IPS-15b (cell line): ENCODE measurements around the gene GHR.
"Not testable (repeated sequence)": the region's sequence is repeated elsewhere in the genome, so short reads cannot be mapped to it uniquely, and the experiment has no call there.

ENCODE experiments used
- H3K27me3 ChIP-seq: one replicate; pipeline ENCODE4 v1.6.1; 2013; ENCODE audit warnings: low read length; ENCODE audit not compliant: control insufficient read depth, insufficient read depth
- H3K36me3 ChIP-seq: one replicate; pipeline ENCODE4 v1.6.1; 2013; ENCODE audit warnings: low read length; ENCODE audit not compliant: control insufficient read depth, insufficient read depth
- H3K4me1 ChIP-seq: one replicate; pipeline ENCODE4 v1.6.1; 2013; ENCODE audit warnings: mild to moderate bottlenecking, low read length; ENCODE audit not compliant: control insufficient read depth, insufficient read depth
- H3K4me3 ChIP-seq: one replicate; pipeline ENCODE4 v1.5.1; 2013; ENCODE audit warnings: low read depth, low read length
- H3K9ac ChIP-seq: one replicate; pipeline ENCODE4 v1.6.1; 2013; ENCODE audit warnings: low read depth, mild to moderate bottlenecking, low read length
- H3K9me3 ChIP-seq: one replicate; pipeline ENCODE4 v1.6.1; 2013; ENCODE audit warnings: mild to moderate bottlenecking, low read length; ENCODE audit not compliant: control insufficient read depth, insufficient read depth

GHR gene

GRCh38 chr5:42641336-42642005 is 218.2 kb downstream of the GHR start:
- no peak overlapping the region for H3K9ac ChIP-seq
- H3K4me1 ChIP-seq: no peaks in the 10 kb centered on the region
- H3K4me3 ChIP-seq: no peak overlapping the region
- no peaks in the 10 kb centered on the region for H3K27me3 ChIP-seq
- no peaks in the 10 kb centered on the region for H3K9me3 ChIP-seq
- no peaks in the 10 kb centered on the region for H3K36me3 ChIP-seq

DNA sequence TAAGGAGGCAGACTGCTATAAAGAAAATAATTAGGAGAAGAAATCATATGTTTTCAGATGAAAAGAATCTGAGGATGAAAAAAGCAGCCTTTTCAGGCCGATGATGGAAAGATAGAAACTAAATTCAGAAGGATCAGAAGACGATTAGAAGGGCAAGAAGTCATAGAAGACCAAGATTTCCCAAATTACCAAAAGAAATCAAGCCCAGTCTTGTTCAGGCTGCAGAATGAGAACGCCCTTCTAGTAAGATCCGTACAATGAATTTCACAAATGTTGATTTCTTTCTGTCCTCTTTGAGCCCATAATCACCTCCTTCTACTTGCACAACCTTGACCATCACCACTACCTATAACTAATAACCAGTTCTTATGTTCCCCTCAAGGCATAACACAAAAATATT is 218.8 kb downstream of the GHR start:
- no peaks in the 10 kb centered on the region for H3K9me3 ChIP-seq
- H3K4me1 ChIP-seq: no peaks in the 10 kb centered on the region
- H3K27me3 ChIP-seq: no peaks in the 10 kb centered on the region
- no peak overlapping the region for H3K9ac ChIP-seq
- H3K4me3 ChIP-seq: no peak overlapping the region
- no peaks in the 10 kb centered on the region for H3K36me3 ChIP-seq

DNA sequence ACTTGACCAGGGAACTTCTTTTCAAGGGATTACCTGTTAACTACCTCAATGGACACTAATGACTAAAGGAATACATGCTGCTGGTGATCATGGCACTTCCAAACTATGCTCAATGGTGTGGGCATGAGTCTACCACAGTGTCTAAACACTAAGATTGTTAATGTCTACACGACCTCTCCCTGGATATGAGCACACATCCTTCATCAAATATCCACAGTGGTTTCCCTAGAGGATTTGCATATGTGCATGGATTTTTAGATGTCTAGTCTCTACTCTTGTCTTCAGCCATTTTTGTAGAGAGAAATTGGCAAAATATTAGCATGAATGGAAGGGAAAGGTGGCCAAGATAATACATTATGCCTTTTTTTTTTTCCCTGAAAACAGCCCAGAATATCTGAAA is 220.1 kb downstream of the GHR start:
- Histone ChIP-seq H3K9ac (no peak overlapping the region), H3K36me3 (no peaks in the 10 kb centered on the region), H3K4me3 (no peak overlapping the region), H3K27me3 (no peaks in the 10 kb centered on the region), H3K4me1 (no peaks in the 10 kb centered on the region), H3K9me3 (no peaks in the 10 kb centered on the region)

GRCh38 chr5:42645138-42645537 is 221.9 kb downstream of the GHR start:
- no peak overlapping the region for H3K4me3 ChIP-seq
- H3K9ac ChIP-seq: no peak overlapping the region
- H3K4me1 ChIP-seq: no peaks in the 10 kb centered on the region
- H3K9me3 ChIP-seq: no peaks in the 10 kb centered on the region
- no peaks in the 10 kb centered on the region for H3K36me3 ChIP-seq
- H3K27me3 ChIP-seq: no peaks in the 10 kb centered on the region

DNA sequence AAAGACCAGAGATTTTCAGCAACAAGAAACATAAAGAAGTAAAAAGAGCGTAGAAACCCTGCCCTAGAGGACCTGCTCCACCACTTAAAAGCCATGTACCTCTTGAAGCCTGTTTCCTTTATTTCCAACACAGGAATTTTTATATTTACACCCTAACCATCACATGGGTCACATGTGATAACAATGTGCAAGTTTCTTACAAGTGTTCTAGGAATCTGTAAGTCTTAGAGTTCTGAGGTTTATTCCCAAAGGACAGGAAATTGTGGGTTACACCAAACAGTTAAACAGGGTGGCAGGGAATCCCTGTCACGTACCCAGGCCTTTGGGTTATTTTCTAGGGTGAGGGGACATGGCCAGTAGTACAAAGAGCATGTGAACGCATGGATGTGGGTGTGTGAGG is 224.8 kb downstream of the GHR start:
- Histone ChIP-seq H3K27me3 (no peaks in the 10 kb centered on the region), H3K9me3 (no peaks in the 10 kb centered on the region), H3K9ac (no peak overlapping the region), H3K4me1 (no peaks in the 10 kb centered on the region), H3K4me3 (no peak overlapping the region), H3K36me3 (no peaks in the 10 kb centered on the region)

GRCh38 chr5:42648915-42649314 is 225.7 kb downstream of the GHR start:
- Histone ChIP-seq H3K4me1 (no peaks in the 10 kb centered on the region), H3K9ac (no peak overlapping the region), H3K9me3 (no peaks in the 10 kb centered on the region), H3K36me3 (no peaks in the 10 kb centered on the region), H3K27me3 (no peaks in the 10 kb centered on the region), H3K4me3 (no peak overlapping the region)

GRCh38 chr5:42650084-42650483 is 226.8 kb downstream of the GHR start:
- Histone ChIP-seq H3K4me1 (no peaks in the 10 kb centered on the region), H3K9ac (no peak overlapping the region), H3K9me3 (no peaks in the 10 kb centered on the region)

GRCh38 chr5:42653705-42654104 is 230.5 kb downstream of the GHR start:
- Histone ChIP-seq H3K4me1 (no peaks in the 10 kb centered on the region), H3K4me3 (no peak overlapping the region), H3K27me3 (no peaks in the 10 kb centered on the region), H3K36me3 (no peaks in the 10 kb centered on the region), H3K9me3 (no peaks in the 10 kb centered on the region), H3K9ac (no peak overlapping the region)

More at GRCh38 chr5:42650084-42650483, 226.8 kb downstream of the GHR start:
- Histone ChIP-seq H3K36me3 (no peaks in the 10 kb centered on the region), H3K27me3 (no peaks in the 10 kb centered on the region), H3K4me3 (no peak overlapping the region)

DNA sequence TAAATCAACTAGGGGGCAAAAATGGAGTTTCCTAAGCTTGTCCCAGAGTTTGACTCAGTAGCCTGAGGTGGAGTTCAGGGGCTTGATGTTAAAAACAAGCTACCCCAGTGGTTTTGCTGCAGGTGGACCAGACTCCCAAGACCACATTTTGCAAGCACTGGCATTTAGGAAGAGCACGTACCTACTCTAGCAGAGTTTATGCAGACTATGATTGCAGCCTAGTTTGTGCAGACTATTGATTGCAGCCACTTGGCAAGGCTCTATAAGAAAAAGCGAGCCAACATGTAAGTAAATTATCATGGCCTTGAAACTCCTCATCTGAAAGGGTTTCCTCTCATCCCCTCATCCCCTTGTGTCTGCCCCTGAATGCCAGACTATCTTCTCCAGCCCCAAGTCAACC is 231.4 kb downstream of the GHR start:
- H3K4me1 ChIP-seq: no peaks in the 10 kb centered on the region
- H3K9me3 ChIP-seq: no peaks in the 10 kb centered on the region
- no peak overlapping the region for H3K9ac ChIP-seq
- no peaks in the 10 kb centered on the region for H3K36me3 ChIP-seq
- no peaks in the 10 kb centered on the region for H3K27me3 ChIP-seq
- no peak overlapping the region for H3K4me3 ChIP-seq

DNA sequence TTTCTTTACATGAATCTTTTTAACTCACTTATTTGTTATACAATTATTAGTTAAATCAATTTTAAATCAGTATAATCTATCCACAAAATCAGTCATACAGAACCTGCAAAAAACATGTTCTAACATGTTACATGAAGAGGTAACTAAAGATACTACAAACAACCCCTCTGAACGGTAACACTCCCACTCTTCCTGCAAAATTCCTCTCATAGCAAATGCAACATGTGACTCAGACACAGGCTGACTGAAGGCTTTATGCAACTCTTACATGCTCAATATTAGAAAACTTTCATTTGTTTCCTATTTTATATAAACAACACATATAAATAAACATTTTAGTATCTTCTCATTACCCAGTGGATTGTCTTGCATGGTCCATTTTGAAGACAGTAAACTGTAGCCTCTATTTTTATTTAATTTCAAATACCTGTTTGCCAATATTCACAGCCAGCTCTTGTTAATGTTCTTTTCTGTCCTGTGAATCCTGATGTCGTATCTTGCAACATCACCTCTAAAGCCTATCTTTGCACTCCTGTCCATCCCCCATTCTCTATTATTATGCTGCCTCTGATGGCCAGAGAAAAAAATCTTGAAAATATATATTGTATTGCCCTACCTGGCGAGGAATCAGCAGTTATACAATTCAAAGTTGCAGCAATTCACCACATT is 232.9 kb downstream of the GHR start:
- Histone ChIP-seq H3K4me3 (no peak overlapping the region), H3K9me3 (no peaks in the 10 kb centered on the region), H3K36me3 (no peaks in the 10 kb centered on the region), H3K4me1 (no peaks in the 10 kb centered on the region), H3K9ac (no peak overlapping the region), H3K27me3 (no peaks in the 10 kb centered on the region)

GRCh38 chr5:42656651-42657015 is 233.4 kb downstream of the GHR start:
- Histone ChIP-seq H3K4me3 (no peak overlapping the region), H3K36me3 (no peaks in the 10 kb centered on the region), H3K4me1 (no peaks in the 10 kb centered on the region), H3K27me3 (no peaks in the 10 kb centered on the region), H3K9ac (no peak overlapping the region), H3K9me3 (no peaks in the 10 kb centered on the region)

DNA sequence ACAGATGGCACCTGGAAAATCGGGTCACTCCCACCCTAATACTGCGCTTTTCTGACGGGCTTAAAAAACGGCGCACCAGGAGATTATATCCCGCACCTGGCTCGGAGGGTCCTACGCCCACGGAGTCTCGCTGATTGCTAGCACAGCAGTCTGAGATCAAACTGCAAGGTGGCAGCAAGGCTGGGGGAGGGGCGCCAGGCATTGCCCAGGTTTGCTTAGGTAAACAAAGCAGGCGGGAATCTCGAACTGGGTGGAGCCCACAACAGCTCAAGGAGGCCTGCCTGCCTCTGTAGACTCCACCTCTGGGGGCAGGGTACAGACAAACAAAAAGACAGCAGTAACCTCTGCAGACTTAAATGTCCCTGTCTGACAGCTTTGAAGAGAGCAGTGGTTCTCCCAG is 236.6 kb downstream of the GHR start:
- not testable (repeated sequence) for H3K9me3 ChIP-seq, H3K4me1 ChIP-seq, H3K9ac ChIP-seq, H3K36me3 ChIP-seq, H3K4me3 ChIP-seq, H3K27me3 ChIP-seq
